Measurements from ENCODE around the gene SLC2A3. TPM values are rescaled to one million over a fixed set of nuclear protein-coding genes. Genes with fewer than 3 reads are reported as not detected.
"Not testable (repeated sequence)": the region's sequence is repeated elsewhere in the genome, so short reads cannot be mapped to it uniquely, and the experiment has no call there.

Gene SLC2A3
- 32.5 and 32.9 TPM in 2 replicates for total RNA-seq (2014; rRNA removed; shearing (Covaris generic))

- in situ Hi-C loops (cut with HindIII; ENCODE audit: low sequenced_read_pairs), result no loop called here
- peak; percentile 91 for DNase-seq (ENCODE audit: low spot score)
These were observed at the start of gene SLC2A3 for GRCh38 chr12:7935590-7936581. Gene SLC2A3 (minus strand): TSS chr12:7936187. CDS start chr12:7936034, 153 bp downstream.

GRCh38 chr12:7984900-7985299 is 48.9 kb upstream of the SLC2A3 start:
- in situ Hi-C loops (cut with HindIII; ENCODE audit: low sequenced_read_pairs), result no loop called here
- DNase-seq (ENCODE audit: low spot score), result no peak

GRCh38 chr12:7983460-7983859 is 47.5 kb upstream of the SLC2A3 start:
- in situ Hi-C loops (cut with HindIII; ENCODE audit: low sequenced_read_pairs); DNase-seq (ENCODE audit: low spot score): not testable (repeated sequence)

GRCh38 chr12:7983019-7983418 is 47.0 kb upstream of the SLC2A3 start:
- DNase-seq (ENCODE audit: low spot score); in situ Hi-C loops (cut with HindIII; ENCODE audit: low sequenced_read_pairs): not testable (repeated sequence)

GRCh38 chr12:7982332-7982735 is 46.3 kb upstream of the SLC2A3 start:
- in situ Hi-C loops (cut with HindIII; ENCODE audit: low sequenced_read_pairs); DNase-seq (ENCODE audit: low spot score): not testable (repeated sequence)

GRCh38 chr12:7981446-7981845 is 45.5 kb upstream of the SLC2A3 start:
- no peak for DNase-seq (ENCODE audit: low spot score)
- in situ Hi-C loops (cut with HindIII; ENCODE audit: low sequenced_read_pairs), result no loop called here

GRCh38 chr12:7977351-7978124 is 41.6 kb upstream of the SLC2A3 start:
- in situ Hi-C loops (cut with HindIII; ENCODE audit: low sequenced_read_pairs); DNase-seq (ENCODE audit: low spot score): not testable (repeated sequence)

- no peak for DNase-seq (ENCODE audit: low spot score)
- in situ Hi-C loops (cut with HindIII; ENCODE audit: low sequenced_read_pairs), result no loop called here
These were observed 37.5 kb upstream of the SLC2A3 start for GRCh38 chr12:7973457-7973825.

- peak; percentile 8 for DNase-seq (ENCODE audit: low spot score)
- in situ Hi-C loops (cut with HindIII; ENCODE audit: low sequenced_read_pairs), result no loop called here
These were observed 36.9 kb upstream of the SLC2A3 start for GRCh38 chr12:7972734-7973456.

GRCh38 chr12:7972269-7972668 is 36.3 kb upstream of the SLC2A3 start:
- DNase-seq (ENCODE audit: low spot score); in situ Hi-C loops (cut with HindIII; ENCODE audit: low sequenced_read_pairs): not testable (repeated sequence)

- in situ Hi-C loops (cut with HindIII; ENCODE audit: low sequenced_read_pairs), result not testable (repeated sequence)
- peak; percentile 35 for DNase-seq (ENCODE audit: low spot score)
These were observed 35.8 kb upstream of the SLC2A3 start for GRCh38 chr12:7971765-7972164.

GRCh38 chr12:7970475-7971252 is 34.7 kb upstream of the SLC2A3 start:
- in situ Hi-C loops (cut with HindIII; ENCODE audit: low sequenced_read_pairs), result no loop called here
- DNase-seq (ENCODE audit: low spot score), result peak; percentile 87

GRCh38 chr12:7966563-7966962 is 30.6 kb upstream of the SLC2A3 start:
- in situ Hi-C loops (cut with HindIII; ENCODE audit: low sequenced_read_pairs), result no loop called here
- no peak for DNase-seq (ENCODE audit: low spot score)

- in situ Hi-C loops (cut with HindIII; ENCODE audit: low sequenced_read_pairs); DNase-seq (ENCODE audit: low spot score): not testable (repeated sequence)
These were observed 28.7 kb upstream of the SLC2A3 start for GRCh38 chr12:7964669-7965068.

GRCh38 chr12:7961395-7962178 is 25.6 kb upstream of the SLC2A3 start:
- DNase-seq (ENCODE audit: low spot score), result no peak
- in situ Hi-C loops (cut with HindIII; ENCODE audit: low sequenced_read_pairs), result no loop called here

GRCh38 chr12:7959701-7960121 is 23.7 kb upstream of the SLC2A3 start:
- in situ Hi-C loops (cut with HindIII; ENCODE audit: low sequenced_read_pairs), result no loop called here
- DNase-seq (ENCODE audit: low spot score), result peak; percentile 45

- in situ Hi-C loops (cut with HindIII; ENCODE audit: low sequenced_read_pairs), result no loop called here
- no peak for DNase-seq (ENCODE audit: low spot score)
These were observed 23.3 kb upstream of the SLC2A3 start for GRCh38 chr12:7959278-7959677.

- in situ Hi-C loops (cut with HindIII; ENCODE audit: low sequenced_read_pairs), result not testable (repeated sequence)
- DNase-seq (ENCODE audit: low spot score), result peak; percentile 27
These were observed 18.9 kb upstream of the SLC2A3 start for GRCh38 chr12:7954877-7955276.

Data from G401 (cell line).